Stimulated activated CD4-positive, alpha-beta T cell treated with anti-CD3 and anti-CD28 coated beads, TNF-alpha, amount 100 ng/mL, for 48 hours (primary cell): ENCODE measurements around the gene ANKS1B.
"Not testable (repeated sequence)": the region's sequence is repeated elsewhere in the genome, so short reads cannot be mapped to it uniquely, and the experiment has no call there.

Experiments
- DNase-seq, 3 donors: peaks; one replicate each; pipeline ENCODE4 v3.0.0-alpha.2; 2020; ENCODE audit warnings: low read depth in 3 of 3

ANKS1B gene

DNA sequence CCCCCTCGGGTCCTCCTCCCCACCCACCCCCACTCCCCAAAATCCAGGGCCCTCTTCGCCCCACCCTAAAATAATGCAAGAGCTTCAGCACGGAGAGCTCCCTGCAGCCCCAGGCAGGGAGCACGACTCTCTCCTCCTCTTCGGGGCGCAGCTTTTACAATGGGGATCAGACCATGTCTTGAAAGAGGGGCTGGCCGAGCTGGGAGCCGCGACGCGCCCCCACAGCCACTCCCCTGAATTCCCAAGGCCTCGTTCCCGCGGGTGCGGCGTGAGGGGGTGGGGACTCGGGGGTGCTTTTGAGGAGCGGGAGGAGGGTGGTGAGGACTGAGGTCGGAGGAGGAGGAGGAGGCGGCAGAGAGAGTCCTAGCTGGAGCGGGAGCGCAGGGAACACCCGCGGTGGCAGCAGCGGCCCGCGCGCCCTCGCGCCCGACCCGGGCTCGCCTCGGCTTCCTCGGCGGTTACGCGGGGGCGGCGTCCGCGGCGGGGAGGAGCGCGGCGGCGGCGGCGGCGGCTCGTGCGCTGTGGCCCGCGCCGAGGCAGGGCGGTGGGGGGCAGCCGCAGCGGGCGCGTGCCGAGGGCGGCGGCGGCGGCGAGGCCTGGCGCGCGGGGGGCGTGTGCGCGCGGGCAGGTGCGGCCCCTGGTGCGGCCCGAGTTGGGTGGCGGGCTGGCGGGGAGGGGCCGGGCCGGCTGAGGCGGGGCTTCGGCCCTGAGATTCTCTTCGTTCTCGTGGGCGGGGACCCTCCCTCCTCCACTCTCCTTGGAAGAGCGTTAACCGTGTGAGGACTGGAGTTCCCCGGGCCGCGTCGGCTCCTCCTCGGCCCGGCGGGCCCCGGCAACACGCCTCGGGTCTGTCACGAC is at the start of gene ANKS1B:
TSS of gene ANKS1B (minus strand) at position 666 of the 858 bp plus-strand sequence. CDS start 699 bp downstream, outside the sequence.
- no peak for DNase-seq

DNA sequence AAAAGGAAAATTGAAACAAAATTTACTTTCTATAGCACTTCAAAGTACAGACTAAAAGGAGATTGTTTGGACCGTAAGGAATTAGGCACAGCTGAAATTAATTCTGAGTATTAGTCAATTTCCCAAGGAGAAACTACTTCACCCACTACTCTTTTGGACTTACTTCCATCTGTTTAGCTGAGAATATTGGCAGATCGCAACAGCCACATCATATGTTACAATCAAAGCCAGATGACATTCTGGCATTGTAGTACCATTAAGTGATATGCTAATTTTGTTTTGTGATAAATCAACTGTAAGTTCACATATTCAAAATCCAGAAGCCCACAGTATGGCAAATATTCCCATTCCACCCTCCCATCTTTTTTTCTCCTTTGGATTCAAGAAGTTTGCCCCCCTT is 47.1 kb upstream of the ANKS1B start:
- no peak for DNase-seq

DNA sequence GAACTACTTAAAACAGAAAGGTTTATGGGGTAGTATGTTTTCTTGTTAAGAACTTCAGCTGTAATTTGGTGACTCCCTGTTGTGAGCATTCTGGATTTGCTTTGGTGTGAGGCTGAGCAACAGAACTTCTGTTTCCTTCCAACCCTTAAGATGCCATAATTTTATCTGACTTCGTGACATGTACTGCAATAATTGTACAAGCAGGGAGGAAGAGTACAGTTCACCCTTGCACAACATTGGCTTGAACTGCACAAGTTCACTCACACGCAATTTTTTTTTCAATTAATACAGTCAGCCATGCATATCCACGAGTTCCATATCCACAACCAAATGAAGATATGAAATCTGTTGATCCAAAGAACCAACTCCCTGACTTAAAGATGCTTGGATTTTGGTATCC is 42.9 kb upstream of the ANKS1B start:
- no peak for DNase-seq

DNA sequence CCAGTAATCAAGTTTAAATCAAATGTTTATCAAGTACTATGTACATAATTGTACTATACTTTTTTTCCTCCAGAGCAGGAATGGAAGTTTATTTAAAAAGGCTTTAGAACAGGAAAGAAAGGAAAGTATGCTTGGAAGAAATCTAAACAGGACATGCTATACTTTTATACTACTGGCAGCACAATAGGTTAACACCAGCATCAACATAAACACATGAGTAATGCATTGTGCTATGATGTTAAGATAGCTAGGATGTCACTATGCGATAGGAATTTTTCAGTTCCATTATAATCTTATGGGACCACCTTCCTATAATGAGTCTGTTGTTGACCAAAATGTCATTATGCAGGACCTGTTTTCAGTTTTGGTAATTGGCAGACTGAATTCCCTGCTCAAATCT is 41.5 kb upstream of the ANKS1B start:
- DNase-seq = no peak

DNA sequence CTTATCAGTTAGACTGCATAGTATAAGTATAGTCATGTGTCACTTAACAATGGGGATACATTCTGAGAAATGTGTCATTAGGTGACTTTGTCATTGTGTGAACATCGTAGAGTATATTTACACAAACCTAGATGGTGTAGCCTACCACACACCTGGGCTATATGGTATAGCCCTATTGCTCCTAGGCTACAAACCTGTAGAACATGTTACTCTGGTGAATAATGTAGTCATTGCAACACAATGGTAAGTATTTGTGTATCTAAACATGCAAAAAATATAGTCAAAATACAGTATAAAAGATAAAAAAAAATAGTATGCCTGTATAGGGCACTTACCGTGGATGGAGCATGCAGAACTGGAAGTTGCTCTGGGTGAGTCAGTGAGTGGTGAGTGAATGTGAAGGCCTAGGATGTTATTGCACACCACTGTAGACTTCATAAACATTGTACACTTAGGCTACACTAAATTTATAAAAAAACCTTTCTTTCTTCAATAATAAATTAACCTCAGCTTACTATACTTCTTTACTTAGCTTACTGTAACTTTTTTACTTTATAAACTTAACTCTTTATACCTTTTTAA is 40.3 kb upstream of the ANKS1B start:
- DNase-seq = no peak

DNA sequence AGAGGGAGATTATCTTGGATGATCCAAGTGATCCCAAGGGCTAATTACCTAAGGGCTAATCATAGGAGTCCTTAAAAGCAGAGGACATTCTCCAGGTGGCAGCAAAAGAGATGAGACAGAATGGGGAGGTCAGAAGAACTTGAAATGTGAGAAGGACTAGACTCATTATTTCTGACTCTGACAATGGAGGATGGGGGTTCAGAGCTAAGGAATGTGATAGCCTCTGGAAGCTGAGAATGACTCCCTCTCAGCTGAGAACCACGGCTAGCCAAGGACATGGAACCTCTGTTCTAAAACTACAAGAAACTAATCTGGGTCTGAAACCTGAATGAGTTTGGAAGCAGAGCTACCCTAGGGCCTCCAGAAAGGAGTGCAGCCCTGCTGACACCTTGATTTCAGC is 35.6 kb upstream of the ANKS1B start:
- DNase-seq = no peak

DNA sequence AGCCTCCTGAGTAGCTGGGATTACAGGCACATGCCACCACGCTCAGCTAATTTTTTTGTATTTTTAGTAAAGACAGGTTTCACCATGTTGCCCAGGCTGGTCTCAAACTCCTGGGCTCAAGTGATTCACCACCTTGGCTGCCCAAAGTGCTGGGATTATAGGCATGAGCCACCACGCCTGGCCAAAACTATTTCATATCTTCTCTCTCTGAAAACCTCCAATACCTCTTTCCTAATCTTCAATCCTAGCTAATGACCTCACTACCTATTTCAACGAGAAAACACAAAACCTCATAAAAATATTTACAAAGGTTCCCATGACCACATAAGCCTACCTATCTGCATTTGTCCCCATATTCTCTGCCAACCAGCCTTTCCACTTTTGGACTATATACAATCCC is 32.3 kb upstream of the ANKS1B start:
- no peak for DNase-seq

DNA sequence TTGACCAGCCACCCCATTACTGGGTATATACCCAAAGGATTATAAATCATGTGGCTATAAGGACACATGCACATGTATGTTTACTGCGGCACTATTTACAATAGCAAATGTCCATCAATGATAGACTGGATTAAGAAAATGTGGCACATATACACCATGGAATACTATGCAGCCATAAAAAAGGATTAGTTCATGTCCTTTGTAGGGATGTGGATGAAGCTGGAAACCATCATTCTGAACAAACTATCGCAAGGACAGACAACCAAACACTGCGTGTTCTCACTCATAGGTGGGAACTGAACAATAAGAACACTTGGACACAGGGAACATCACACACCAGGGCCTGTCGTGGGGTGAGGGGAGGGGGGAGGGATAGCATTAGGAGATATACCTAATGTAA is 31.6 kb upstream of the ANKS1B start:
- DNase-seq = not testable (repeated sequence)

DNA sequence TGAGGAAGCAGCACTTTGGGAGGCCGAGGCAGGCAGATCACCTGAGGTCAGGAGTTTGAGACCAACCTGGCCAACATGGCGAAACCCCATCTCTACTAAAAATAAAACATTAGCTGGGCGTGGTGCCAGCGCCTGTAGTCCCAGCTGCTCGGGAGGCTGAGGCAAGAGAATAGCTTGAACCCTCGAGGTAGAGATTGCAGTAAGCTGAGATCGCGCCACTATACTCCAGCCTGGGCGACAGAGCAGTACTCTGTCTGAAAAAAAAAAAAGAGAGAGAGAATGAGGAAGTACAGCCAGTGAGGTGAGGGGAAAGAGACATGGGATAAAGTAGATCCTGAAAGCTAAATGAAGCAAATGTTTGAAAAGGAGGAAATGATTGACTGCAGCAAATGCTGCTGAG is 21.1 kb upstream of the ANKS1B start:
- not testable (repeated sequence) for DNase-seq

DNA sequence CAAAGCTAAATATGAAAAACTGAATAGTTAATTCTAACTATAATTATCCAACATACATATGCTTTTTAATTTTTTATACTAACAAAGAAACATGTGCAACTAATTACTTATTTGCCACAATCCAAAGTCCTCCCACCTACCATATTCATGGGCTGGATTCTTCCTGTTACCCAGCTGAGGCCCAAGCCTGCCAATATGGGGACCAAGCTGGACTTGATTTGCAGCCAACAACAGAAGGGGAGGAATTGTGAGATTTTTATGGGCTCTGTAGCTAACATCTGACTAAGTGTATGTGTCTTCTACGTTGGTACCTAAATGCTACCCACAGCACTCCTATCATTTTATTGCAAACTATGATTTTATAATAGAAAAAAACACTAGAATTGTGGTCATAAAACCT is 13.1 kb upstream of the ANKS1B start:
- DNase-seq = no peak

DNA sequence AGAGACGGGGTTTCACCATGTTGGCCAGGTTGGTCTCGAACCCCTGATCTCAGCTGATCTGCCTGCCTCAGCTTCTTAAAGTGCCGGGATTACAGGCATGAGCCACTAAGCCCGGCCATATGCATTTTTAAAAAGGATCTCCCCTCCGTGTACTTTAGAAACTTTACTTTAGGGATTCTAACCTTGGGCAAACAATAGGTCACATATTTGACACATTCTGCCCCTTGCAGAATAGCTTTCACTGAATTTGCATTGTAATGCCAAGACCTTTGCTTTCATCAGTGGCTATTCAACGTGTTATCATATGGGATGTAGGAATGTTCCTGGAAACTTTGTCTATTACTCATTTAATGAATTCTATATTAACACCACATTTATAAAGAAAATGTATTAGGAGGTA is 11.4 kb upstream of the ANKS1B start:
- DNase-seq = no peak

DNA sequence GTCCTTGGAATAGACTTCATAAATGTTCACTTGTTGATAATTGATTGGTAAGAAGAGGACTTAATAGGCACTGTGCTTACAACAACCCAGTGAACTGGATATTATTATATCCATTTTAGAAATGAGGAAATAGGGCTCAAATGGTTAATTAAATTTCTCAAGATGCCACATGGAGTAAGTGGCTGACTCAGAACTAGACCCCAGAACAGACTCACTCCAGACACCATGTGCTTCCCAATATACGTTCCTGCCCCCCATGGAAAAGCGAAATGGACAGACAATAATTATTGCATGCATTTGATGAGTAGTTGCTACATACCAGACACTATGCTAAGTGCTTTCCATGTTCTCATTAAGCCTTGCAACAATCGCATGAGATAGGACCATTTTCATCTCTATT is 895 bp upstream of the ANKS1B start:
- DNase-seq = no peak

DNA sequence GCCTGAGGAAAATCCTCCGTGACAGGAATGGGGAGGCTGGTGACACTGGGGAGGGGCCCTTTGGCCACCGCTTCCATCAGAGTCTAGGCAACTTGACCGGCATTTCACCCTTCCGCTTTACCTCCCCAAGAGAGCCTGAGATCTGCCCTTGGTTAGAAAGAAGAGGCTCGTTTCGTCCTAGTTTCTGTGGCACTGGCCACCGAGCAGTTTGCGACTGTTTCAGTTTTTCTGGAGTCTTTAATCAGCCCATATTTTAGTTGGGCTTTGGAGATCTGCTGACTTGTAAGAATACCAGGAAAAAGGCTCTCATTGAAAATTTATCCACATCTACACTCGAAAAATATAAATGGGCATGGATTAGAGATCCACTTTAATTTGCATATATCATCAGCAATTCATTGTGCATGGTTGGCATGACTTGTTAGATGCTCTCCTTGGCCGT is 414 bp upstream of the ANKS1B start:
- DNase-seq = no peak

DNA sequence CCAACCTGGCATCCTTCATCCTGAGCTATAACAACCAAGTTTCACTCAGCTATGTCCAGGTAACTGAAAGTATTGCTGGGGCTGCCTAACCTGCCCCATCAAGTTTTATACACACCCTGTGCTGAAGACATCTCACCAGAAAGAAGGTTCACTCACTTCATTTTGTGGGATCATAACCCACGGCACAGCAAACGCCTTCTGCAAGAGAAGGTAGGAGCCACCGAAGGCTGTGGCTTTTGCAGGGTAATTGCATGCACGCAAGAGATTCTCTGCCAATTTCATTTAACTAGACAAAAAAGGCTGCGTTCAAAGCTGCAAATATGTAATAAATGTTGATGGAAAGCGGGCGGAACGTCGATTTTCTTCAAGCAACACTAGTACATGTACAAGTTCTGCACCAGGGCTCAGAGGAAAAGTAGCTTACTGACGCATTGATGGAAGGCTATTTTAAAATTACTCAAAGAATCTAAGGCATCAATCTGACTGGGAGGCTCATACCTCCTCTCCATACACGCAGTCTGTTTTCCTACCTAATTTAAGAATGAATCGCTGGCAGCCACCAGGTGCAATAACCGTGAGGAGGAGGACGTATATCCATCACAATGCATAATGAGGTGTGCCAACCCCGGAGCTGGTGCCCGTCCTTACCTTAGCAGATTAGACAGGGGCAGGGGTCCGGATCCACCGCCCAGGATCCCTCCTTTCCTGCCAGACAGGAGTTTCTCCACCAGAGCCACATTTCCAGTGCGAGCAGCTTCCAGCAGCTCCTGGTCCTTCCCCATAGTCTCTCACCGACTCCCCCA is 1.1 kb downstream of the ANKS1B start:
- no peak for DNase-seq

DNA sequence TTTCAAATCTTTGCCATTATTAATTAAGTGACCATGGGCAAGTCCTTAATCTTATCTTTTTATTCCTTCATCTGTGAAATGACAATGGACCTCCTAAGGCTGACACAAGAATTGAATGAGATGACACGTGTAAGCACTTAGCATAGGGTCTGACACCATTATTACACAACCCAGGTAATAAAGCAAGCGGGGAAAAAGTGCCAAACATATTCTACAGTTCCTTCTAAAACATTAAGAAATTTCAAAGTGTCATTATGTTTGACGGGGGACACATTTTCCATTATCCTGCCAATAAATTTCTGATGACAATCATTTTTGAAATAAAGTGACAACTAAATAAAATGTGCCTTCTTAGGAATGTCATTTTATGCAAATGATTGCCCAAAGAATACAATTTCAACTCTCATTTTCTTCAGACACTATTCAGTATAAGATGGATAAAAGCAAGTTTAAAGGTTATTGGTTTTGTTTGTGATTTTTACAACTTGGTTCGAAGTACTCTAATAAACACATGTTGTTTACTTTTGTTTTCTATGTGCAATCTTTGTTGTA is 3.0 kb downstream of the ANKS1B start:
- DNase-seq = no peak

DNA sequence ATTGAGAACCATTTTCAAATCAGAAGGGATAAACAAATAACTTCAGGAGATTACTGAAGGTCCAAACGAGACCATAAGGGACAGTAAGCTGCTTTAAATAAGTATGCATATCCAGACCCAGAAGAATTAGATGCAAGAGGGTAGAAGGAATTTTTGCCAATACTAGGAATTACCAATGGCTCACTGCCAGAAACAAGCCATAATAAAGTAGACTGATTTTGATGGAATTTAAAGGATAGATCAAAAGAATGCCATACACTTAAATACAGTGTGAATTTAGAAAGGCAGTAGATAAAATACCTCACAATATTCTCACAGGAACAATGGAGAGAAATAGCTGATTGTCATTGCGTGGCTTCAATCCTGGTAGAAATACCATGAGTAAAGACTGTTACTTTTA is 5.3 kb downstream of the ANKS1B start:
- no peak for DNase-seq

DNA sequence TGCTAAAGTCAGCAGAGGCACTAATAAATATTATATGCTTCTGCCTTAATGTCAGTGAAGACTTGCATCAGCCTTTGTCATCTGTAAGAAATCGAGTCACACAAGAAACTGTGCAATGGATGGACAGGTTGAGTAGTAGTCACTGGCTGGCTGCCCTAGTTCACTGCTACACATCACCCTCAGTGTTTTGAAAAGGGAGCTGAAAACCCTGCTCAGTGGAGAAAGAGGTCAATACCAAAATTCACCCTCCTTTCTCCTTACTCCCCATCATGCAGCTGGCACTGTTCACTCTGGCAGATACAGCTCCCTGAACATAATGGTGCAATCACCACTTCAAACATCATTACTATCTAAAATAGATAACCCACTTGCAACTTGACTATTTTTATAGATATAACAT is 6.6 kb downstream of the ANKS1B start:
- no peak for DNase-seq

DNA sequence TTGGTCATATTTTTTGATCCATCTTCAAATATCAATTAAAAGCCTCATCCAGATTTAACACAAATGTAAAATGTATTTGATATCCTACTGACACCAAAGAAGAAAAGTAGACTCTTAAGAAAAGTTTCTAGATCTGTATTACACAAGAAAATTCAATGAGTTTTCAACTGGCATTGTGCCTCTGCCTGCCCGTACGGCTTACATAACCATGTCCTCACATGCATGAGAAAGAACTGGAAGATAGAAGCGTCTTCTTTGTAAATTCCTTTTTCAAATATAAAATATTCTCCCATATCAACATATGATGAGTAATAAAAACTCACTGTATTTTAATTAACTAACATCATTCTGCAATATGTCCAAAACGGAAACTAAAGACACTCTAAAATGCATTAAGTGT is 7.2 kb downstream of the ANKS1B start:
- DNase-seq = no peak

DNA sequence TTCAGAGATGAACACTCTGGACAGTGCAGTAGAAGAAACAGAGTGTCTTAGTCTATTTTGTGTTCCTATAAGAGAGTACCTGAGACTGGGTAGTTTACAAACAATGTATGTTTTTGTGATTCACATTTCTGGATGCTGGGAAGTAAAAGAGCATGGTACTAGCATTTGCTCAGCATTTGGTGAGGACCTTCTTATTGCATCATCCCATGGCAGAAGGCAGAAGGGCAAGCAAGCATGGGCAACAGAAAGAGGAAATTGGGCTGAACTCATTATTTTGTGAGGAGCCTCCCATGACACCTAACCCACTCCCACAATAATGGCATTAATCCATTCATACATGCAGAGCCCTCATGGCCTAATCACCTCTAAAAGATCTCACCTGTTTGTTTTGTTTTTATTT is 8.0 kb downstream of the ANKS1B start:
- no peak for DNase-seq

DNA sequence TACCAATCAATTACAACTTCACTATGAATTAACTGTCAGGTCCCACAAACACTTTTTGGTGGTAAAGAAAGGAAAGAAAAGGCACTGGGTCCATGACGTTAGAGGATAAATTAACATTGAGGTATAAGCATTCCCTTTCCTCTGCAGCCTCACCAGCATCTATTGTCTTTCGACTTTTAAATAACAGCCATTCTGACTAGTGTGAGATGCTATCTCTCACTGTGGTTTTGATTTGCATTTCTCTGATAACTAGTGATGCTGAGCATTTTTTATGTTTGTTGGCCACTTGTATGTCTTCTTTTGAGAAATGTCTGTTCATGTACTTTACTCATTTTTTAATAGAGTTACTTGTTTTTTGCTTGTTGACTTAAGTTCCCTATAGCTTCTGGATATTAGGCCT is 9.4 kb downstream of the ANKS1B start:
- no peak for DNase-seq

DNA sequence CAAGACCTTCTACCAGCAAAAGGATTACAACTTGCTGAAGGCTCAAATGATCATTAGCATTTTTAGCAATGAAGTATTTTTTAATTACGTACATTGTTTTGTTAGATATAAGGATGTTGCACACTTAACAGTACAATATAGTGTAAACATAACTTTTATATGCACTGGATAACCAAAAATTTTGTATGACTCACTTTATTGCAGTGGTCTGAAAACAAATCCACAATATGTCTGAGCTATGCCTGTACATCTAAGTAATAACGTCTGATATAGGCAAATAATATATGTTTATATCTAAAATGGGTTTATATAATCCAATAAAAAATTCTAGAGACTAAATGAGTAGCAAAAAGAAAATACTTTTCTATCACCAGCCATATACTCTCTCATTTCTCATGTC is 10.6 kb downstream of the ANKS1B start:
- no peak for DNase-seq

DNA sequence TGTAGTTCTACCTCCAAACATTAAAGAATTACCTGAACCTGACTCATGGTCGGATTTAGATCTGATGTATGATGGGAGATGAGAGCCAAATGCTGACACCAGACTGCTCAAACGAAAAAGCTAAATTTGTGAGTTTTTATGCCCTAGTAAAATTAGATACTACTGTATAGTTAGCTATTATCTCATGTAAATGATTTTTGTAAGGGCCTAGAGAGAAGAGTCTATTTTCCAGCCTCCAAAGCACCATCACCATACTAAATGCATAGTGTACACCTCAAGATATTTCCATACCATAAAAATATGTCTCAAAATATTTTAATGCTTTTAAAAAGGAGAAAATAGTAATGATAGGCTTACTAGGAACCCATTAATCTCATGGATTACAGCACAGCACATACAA is 18.3 kb downstream of the ANKS1B start:
- DNase-seq = no peak
